Left ventricle myocardium inferior (tissue), 1 donor: ENCODE measurements around the gene TCF4. TPM values are rescaled to one million over a fixed set of nuclear protein-coding genes. Genes with fewer than 3 reads are reported as not detected.

Experiments
- DNase-seq: peaks from one replicate; pipeline ENCODE4 v3.0.0-alpha.2; 2020
- H3K27ac ChIP-seq: fragments of 200-600 bp; replicated peaks from 2 replicates; pipeline ENCODE4 v1.8.0; 2021
- H3K27me3 ChIP-seq: fragments of 200-600 bp; 2 replicates; pipeline ENCODE4 v1.8.0; 2021; ENCODE audit warnings: low read depth
- H3K36me3 ChIP-seq: fragments of 200-600 bp; 2 replicates; pipeline ENCODE4 v1.8.0; 2021
- H3K4me1 ChIP-seq: fragments of 200-600 bp; 2 replicates; pipeline ENCODE4 v1.8.0; 2021
- H3K4me3 ChIP-seq: fragments of 200-600 bp; 2 replicates; pipeline ENCODE4 v1.8.0; 2021; ENCODE audit warnings: mild to moderate bottlenecking, moderate library complexity
- H3K9me3 ChIP-seq: fragments of 200-600 bp; replicated peaks from 2 replicates; pipeline ENCODE4 v1.8.0; 2021
- CTCF ChIP-seq: fragments of 200-600 bp; IDR thresholded peaks from 2 replicates; pipeline ENCODE4 v1.8.0; 2021; ENCODE audit warnings: antibody characterized with exemption, mild to moderate bottlenecking, borderline replicate concordance
- intact Hi-C: fragments of 100-400 bp; cut with micrococcal nuclease; formaldehyde crosslinking; loops from one replicate; pipeline ENCODE4 v1.11.0; 2022
- total RNA-seq: library from RNA; stranded (reverse); fragmentation: NEBNext Ultra II Directional; extraction: Animal tissue kit (Norgen Biotek cat#: 25700); gene quantifications from one replicate; pipeline ENCODE4 v1.2.1, GENCODE V29; 2021
- donor health status: DM: no; HTN: yes; CAD: no; lungs with severe emphysema.

The TCF4 gene
- total RNA-seq, 1 donor from 2014 or later = 58.9 TPM

GRCh38 chr18:55422456-55423180 lies 165.4 kb downstream of the TCF4 start:
- Histone ChIP-seq H3K27ac (peak overlapping the region; percentile 88), H3K27me3 (no peaks in the 10 kb centered on the region), H3K4me3 (peak overlapping the region; percentile 61), H3K4me1 (peaks cover 38% of the 10 kb centered on the region), H3K36me3 (no peaks in the 10 kb centered on the region), H3K9me3 (no peaks in the 10 kb centered on the region)
- intact Hi-C loops = loop anchor here (5.0 to 10.0 kb wide), 2 partner anchors 82 to 160 kb away; no protein-coding TSS in a partner anchor
- DNase-seq = peak; percentile 32
- no peak for TF ChIP-seq CTCF

GRCh38 chr18:55421615-55422419 lies 166.2 kb downstream of the TCF4 start:
- peak overlapping the region; percentile 61 for H3K4me3 ChIP-seq
- peaks cover 46% of the 10 kb centered on the region for H3K4me1 ChIP-seq
- no peaks in the 10 kb centered on the region for H3K27me3 ChIP-seq
- no peaks in the 10 kb centered on the region for H3K36me3 ChIP-seq
- peak overlapping the region; percentile 88 for H3K27ac ChIP-seq
- no peak for TF ChIP-seq CTCF
- no peaks in the 10 kb centered on the region for H3K9me3 ChIP-seq
- intact Hi-C loops = loop anchor here (5.0 to 10.0 kb wide), 2 partner anchors 83 to 160 kb away; no protein-coding TSS in a partner anchor
- no peak for DNase-seq

- Histone ChIP-seq H3K9me3 (no peaks in the 10 kb centered on the region), H3K36me3 (no peaks in the 10 kb centered on the region), H3K27me3 (no peaks in the 10 kb centered on the region), H3K27ac (peak overlapping the region; percentile 88), H3K4me1 (peaks cover 52% of the 10 kb centered on the region), H3K4me3 (peak overlapping the region; percentile 61)
- DNase-seq = no peak
- no peak for TF ChIP-seq CTCF
- intact Hi-C loops = loop anchor here (5.0 to 10.0 kb wide), 2 partner anchors 84 to 161 kb away; no protein-coding TSS in a partner anchor
Observed at GRCh38 chr18:55421308-55421614, 166.7 kb downstream of the TCF4 start.

GRCh38 chr18:55420665-55421307 lies 167.2 kb downstream of the TCF4 start:
- DNase-seq = no peak
- peak overlapping the region; percentile 61 for H3K4me3 ChIP-seq
- peaks cover 57% of the 10 kb centered on the region for H3K4me1 ChIP-seq
- no peaks in the 10 kb centered on the region for H3K36me3 ChIP-seq
- intact Hi-C loops = loop anchor here (5.0 to 10.0 kb wide), 2 partner anchors 84 to 162 kb away; no protein-coding TSS in a partner anchor
- peak overlapping the region; percentile 88 for H3K27ac ChIP-seq
- H3K27me3 ChIP-seq = no peaks in the 10 kb centered on the region
- TF ChIP-seq CTCF = no peak
- H3K9me3 ChIP-seq = no peaks in the 10 kb centered on the region

GRCh38 chr18:55419947-55420664 lies 167.9 kb downstream of the TCF4 start:
- DNase-seq = no peak
- no peaks in the 10 kb centered on the region for H3K27me3 ChIP-seq
- intact Hi-C loops = loop anchor here (5.0 to 10.0 kb wide), 4 partner anchors 85 to 1155 kb away; no protein-coding TSS in a partner anchor
- H3K36me3 ChIP-seq = no peaks in the 10 kb centered on the region
- H3K4me3 ChIP-seq = peak overlapping the region; percentile 61
- peak overlapping the region; percentile 88 for H3K27ac ChIP-seq
- peaks cover 61% of the 10 kb centered on the region for H3K4me1 ChIP-seq
- TF ChIP-seq CTCF = no peak
- H3K9me3 ChIP-seq = no peaks in the 10 kb centered on the region
